22Rv1 (cell line): ENCODE measurements around the gene OR3A3.

Experiments
- ZFX ChIP-seq: fragments of 450-650 bp; IDR thresholded peaks from 2 replicates; pipeline ENCODE4 v1.6.1; 2017; ENCODE audit warnings: antibody characterized with exemption, borderline replicate concordance
- TF ChIP-seq, protein P1 (sequence below): fragments of 450-650 bp; IDR thresholded peaks from 2 replicates; pipeline ENCODE4 v1.5.1; 2017; ENCODE audit warnings: mild to moderate bottlenecking

DNA sequence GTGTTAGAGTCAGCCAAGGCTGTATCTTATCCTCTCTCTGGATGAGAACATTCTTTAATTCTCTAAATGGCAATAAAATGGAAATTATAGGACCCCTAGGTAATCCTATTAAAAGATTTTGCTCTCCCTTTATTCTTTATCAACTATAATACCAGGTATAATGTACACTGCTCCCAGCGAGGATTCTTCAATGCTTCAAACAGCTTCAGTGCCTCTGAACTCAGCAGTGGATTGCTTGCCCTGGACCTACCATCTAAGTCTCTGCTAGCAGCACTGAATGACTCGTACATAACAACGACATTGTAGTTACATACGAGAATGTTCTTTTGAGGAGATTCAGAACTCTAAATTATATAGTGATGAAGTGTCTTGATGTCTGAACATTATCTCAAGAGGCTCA lies 21.4 kb upstream of the OR3A3 start:
- TF ChIP-seq, protein P1, sequence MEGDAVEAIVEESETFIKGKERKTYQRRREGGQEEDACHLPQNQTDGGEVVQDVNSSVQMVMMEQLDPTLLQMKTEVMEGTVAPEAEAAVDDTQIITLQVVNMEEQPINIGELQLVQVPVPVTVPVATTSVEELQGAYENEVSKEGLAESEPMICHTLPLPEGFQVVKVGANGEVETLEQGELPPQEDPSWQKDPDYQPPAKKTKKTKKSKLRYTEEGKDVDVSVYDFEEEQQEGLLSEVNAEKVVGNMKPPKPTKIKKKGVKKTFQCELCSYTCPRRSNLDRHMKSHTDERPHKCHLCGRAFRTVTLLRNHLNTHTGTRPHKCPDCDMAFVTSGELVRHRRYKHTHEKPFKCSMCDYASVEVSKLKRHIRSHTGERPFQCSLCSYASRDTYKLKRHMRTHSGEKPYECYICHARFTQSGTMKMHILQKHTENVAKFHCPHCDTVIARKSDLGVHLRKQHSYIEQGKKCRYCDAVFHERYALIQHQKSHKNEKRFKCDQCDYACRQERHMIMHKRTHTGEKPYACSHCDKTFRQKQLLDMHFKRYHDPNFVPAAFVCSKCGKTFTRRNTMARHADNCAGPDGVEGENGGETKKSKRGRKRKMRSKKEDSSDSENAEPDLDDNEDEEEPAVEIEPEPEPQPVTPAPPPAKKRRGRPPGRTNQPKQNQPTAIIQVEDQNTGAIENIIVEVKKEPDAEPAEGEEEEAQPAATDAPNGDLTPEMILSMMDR: no peak
- TF ChIP-seq ZFX: no peak
